ENCODE results near the gene PRKG1.
"Not testable (repeated sequence)": the region's sequence is repeated elsewhere in the genome, so short reads cannot be mapped to it uniquely, and the experiment has no call there.

PRKG1 gene

GRCh38 chr10:51672039-51672535 lies 597.8 kb downstream of the PRKG1 start:
- DNase-seq (ENCODE audit: low read depth), result no peak
- TF ChIP-seq CTCF (IDR thresholded peaks at IDR 0.05; ENCODE audit: insufficient read depth, low read depth, low read length, missing control alignments), result no peak
- H3K4me3 ChIP-seq (ENCODE audit: low read depth, low read length), result no peak overlapping the region

- TF ChIP-seq CTCF (IDR thresholded peaks at IDR 0.05; ENCODE audit: insufficient read depth, low read depth, low read length, missing control alignments), result no peak
- no peak for DNase-seq (ENCODE audit: low read depth)
- H3K4me3 ChIP-seq (ENCODE audit: low read depth, low read length), result no peak overlapping the region
These were observed 600.8 kb downstream of the PRKG1 start for GRCh38 chr10:51675088-51675487.

GRCh38 chr10:51679841-51680240 lies 605.6 kb downstream of the PRKG1 start:
- no peak overlapping the region for H3K4me3 ChIP-seq (ENCODE audit: low read depth, low read length)
- no peak for TF ChIP-seq CTCF (IDR thresholded peaks at IDR 0.05; ENCODE audit: insufficient read depth, low read depth, low read length, missing control alignments)
- DNase-seq (ENCODE audit: low read depth), result no peak

GRCh38 chr10:51683031-51683691 lies 608.9 kb downstream of the PRKG1 start:
- no peak for DNase-seq (ENCODE audit: low read depth)
- TF ChIP-seq CTCF (IDR thresholded peaks at IDR 0.05; ENCODE audit: insufficient read depth, low read depth, low read length, missing control alignments), result no peak
- H3K4me3 ChIP-seq (ENCODE audit: low read depth, low read length), result no peak overlapping the region

- no peak for TF ChIP-seq CTCF (IDR thresholded peaks at IDR 0.05; ENCODE audit: insufficient read depth, low read depth, low read length, missing control alignments)
- no peak overlapping the region for H3K4me3 ChIP-seq (ENCODE audit: low read depth, low read length)
- DNase-seq (ENCODE audit: low read depth), result no peak
These were observed 611.5 kb downstream of the PRKG1 start for GRCh38 chr10:51685768-51686167.

- TF ChIP-seq CTCF (IDR thresholded peaks at IDR 0.05; ENCODE audit: insufficient read depth, low read depth, low read length, missing control alignments), result no peak
- no peak overlapping the region for H3K4me3 ChIP-seq (ENCODE audit: low read depth, low read length)
- DNase-seq (ENCODE audit: low read depth), result no peak
These were observed 613.0 kb downstream of the PRKG1 start for GRCh38 chr10:51687296-51687695.

GRCh38 chr10:51688826-51689225 lies 614.5 kb downstream of the PRKG1 start:
- not testable (repeated sequence) for H3K4me3 ChIP-seq (ENCODE audit: low read depth, low read length); DNase-seq (ENCODE audit: low read depth)
